DOHH2 (cell line): ENCODE data around the gene RASA4B.
"Not testable (repeated sequence)": the region's sequence is repeated elsewhere in the genome, so short reads cannot be mapped to it uniquely, and the experiment has no call there.

Source experiments
- H3F3A ChIP-seq: fragments of 200-600 bp; sonication (generic), shearing (Covaris generic); 2 replicates; pipeline ENCODE4 v1.6.0; 2016; ENCODE audit warnings: antibody characterized with exemption, mild to moderate bottlenecking; ENCODE audit not compliant: control insufficient read depth, insufficient read depth
- H3K27ac ChIP-seq: fragments of 200-600 bp; sonication (generic); 2 replicates; pipeline ENCODE4 v1.5.1; 2014; ENCODE audit warnings: low read depth, mild to moderate bottlenecking, low read length, moderate library complexity
- H3K27me3 ChIP-seq: fragments of 200-600 bp; sonication (generic); 2 replicates; pipeline ENCODE4 v1.6.1; 2014; ENCODE audit warnings: mild to moderate bottlenecking, low read length, mixed read lengths; ENCODE audit not compliant: control insufficient read depth
- H3K36me3 ChIP-seq: fragments of 200-600 bp; sonication (generic); 2 replicates; pipeline ENCODE4 v1.6.1; 2014; ENCODE audit warnings: mild to moderate bottlenecking, low read length, moderate library complexity, mixed read lengths; ENCODE audit not compliant: control insufficient read depth
- H3K4me1 ChIP-seq: fragments of 200-600 bp; sonication (generic); 2 replicates; pipeline ENCODE4 v1.6.1; 2014; ENCODE audit warnings: mild to moderate bottlenecking, low read length, mixed read lengths; ENCODE audit not compliant: control insufficient read depth
- H3K4me2 ChIP-seq: fragments of 200-600 bp; sonication (generic); 2 replicates; pipeline ENCODE4 v1.6.0; 2014; ENCODE audit warnings: mild to moderate bottlenecking, low read length, moderate library complexity
- H3K4me3 ChIP-seq: fragments of 200-600 bp; sonication (generic); 2 replicates; pipeline ENCODE4 v1.5.1; 2014; ENCODE audit warnings: mild to moderate bottlenecking, low read length, mixed read lengths
- H3K79me2 ChIP-seq: fragments of 200-600 bp; sonication (generic); 2 replicates; pipeline ENCODE4 v1.6.1; 2014; ENCODE audit warnings: mild to moderate bottlenecking, low read length, mixed read lengths; ENCODE audit not compliant: control insufficient read depth
- H3K9me2 ChIP-seq: fragments of 200-600 bp; sonication (generic); replicated peaks from 2 replicates; pipeline ENCODE4 v1.6.1; 2014; ENCODE audit warnings: mild to moderate bottlenecking, low read length, mixed read lengths; ENCODE audit not compliant: control insufficient read depth
- H3K9me3 ChIP-seq: fragments of 200-600 bp; sonication (generic); 2 replicates; pipeline ENCODE4 v1.6.1; 2014; ENCODE audit warnings: antibody characterized with exemption, low read length, mixed read lengths; ENCODE audit not compliant: control insufficient read depth, insufficient read depth
- H4K20me1 ChIP-seq: fragments of 200-600 bp; sonication (generic); 2 replicates; pipeline ENCODE4 v1.6.0; 2014; ENCODE audit warnings: low read depth, mild to moderate bottlenecking, antibody characterized with exemption, low read length, moderate library complexity; ENCODE audit not compliant: control insufficient read depth, insufficient read depth

Gene RASA4B

DNA sequence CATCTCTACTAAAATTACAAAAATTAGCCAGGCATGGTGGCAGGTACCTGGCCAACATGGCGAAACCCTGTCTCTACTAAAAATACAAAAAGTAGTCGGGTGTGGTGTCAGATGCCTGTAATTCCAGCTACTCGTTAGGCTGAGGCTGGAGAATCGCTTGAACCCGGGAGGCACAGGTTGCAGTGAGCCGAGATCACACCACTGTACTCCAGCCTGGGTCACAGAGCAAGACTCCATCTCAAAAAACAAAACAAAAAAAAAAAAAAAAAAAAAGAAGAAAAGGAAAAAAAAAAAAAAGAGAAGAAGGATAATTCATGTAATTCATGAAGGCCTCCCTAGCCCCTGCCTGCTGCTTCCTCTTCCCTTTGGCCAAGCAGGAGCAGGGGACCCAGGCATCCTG is 23.0 kb upstream of the RASA4B start:
- not testable (repeated sequence) for H3K4me3 ChIP-seq, H3K36me3 ChIP-seq, H4K20me1 ChIP-seq, H3K4me2 ChIP-seq, H3K27ac ChIP-seq, H3K79me2 ChIP-seq, H3F3A ChIP-seq, H3K4me1 ChIP-seq, H3K27me3 ChIP-seq, H3K9me3 ChIP-seq, H3K9me2 ChIP-seq

DNA sequence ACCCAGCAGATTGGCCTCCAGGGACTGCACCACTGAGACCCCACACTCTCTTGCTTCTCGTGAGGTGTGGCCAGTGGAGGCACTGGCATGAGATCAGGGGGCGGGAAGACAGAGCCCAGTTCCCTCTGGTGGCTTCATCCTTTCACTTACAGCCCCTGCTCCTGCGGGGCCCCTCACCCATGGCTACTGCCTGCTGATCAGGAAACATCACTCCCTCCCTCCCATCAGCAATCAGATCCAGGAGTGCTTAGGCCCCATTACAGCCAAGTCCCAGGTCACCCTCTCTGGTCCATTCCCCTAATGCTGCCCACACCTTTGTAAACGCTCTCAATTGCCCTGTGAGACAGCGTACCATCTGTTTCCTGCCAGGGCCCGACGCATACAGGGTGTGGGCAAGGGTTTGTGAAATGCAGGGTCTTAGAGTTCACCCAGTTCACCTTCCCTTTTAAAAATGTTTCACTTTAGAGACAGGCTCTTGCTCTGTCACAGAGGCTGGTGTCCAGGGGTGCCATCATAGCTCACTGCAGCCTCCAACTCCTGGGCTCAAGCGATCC is 17.6 kb upstream of the RASA4B start:
- not testable (repeated sequence) for H3K4me2 ChIP-seq, H3K9me2 ChIP-seq, H3F3A ChIP-seq, H3K9me3 ChIP-seq, H4K20me1 ChIP-seq, H3K4me3 ChIP-seq, H3K27me3 ChIP-seq, H3K27ac ChIP-seq, H3K36me3 ChIP-seq, H3K79me2 ChIP-seq, H3K4me1 ChIP-seq

DNA sequence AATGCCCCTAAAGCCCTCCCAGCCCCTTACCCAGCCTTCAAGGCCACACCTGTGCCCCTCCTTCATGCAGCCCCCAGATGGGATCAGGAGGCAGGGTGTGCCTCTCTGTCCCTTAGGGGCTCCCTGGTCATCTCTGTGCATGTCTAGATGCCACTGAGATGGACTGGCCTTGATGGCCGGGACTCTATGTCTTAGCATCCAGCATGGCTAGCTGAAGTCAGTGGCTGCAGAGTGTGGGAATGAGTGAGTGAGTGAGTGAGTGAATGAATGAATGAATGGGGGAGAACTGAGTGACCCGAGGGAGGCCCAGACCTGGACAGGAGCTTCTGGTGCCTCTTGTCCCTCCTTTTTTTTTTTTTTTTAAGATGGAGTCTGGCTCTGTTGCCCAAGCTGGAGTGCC is 14.6 kb upstream of the RASA4B start:
- H3F3A ChIP-seq, H3K27me3 ChIP-seq, H3K4me2 ChIP-seq, H3K79me2 ChIP-seq, H4K20me1 ChIP-seq, H3K4me1 ChIP-seq, H3K9me3 ChIP-seq, H3K36me3 ChIP-seq, H3K27ac ChIP-seq, H3K4me3 ChIP-seq, H3K9me2 ChIP-seq: not testable (repeated sequence)

DNA sequence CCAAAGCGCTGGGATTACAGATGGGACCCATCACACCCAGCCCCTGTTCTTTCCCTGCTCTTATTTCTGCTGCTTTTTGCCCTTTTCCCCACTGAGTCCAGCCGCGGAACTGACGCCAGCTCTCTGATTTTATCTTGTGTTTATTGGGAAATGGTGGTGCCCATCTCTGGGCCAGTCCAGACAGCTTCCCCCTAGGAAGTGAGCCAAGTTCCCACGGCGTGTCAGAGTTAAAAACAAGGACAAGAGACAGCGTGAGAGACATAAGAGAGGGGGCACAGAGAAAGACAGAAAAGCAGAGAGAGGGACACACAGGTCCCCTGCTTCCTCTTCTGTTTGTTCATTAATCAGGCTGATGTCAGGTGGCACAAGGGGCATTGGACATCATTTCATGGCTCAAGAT is 14.0 kb upstream of the RASA4B start:
- not testable (repeated sequence) for H3K36me3 ChIP-seq, H4K20me1 ChIP-seq, H3K4me1 ChIP-seq, H3K4me2 ChIP-seq, H3K4me3 ChIP-seq, H3K9me2 ChIP-seq, H3K27me3 ChIP-seq, H3K79me2 ChIP-seq, H3K9me3 ChIP-seq, H3K27ac ChIP-seq, H3F3A ChIP-seq

DNA sequence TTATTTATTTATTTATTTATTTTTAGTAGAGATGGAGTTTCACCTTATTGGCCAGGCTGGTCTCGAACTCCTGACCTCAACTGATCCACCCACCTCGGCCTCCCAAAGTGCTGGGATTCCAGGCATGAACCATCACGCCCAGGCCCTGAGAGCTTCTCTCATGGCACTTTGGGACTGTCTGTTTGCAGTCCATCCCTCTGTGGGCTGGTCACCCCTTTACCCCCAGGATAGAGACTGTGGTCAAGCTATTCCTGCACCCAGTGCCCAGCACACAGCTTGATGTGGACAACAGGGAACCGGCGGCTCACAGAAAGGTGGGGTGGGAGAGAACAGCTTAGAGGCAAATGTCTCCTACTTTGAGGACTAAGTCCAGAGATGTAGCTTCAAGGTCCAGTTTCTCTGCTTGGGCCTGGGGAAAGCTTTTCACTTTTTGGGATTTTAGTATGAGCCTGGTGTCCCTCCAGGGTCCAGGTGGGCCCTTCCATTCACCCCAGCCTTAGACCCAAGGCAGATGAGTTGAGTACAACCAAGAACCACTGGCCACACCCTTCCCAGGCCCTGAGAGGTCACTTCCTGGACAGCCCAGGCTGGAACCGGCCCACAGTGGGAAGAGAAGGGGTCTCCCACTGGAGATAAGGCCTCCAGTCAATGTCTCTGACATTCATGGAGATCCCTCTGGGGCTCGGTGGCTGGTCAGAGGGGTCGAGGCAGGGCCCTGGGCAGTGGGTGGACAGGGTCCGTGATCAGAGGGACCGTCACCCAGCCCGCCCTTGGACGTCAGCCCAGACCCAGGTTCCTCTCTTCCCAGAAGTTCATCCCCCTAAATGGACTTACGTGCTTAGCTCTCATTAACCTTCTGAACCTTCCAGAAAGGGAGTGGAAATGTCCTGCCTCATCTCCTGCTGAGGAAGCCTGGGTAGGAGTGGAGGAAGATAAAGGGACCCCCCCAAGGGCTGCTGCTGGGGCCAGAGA is 10.5 kb upstream of the RASA4B start:
- not testable (repeated sequence) for H4K20me1 ChIP-seq, H3K4me1 ChIP-seq, H3K9me3 ChIP-seq, H3K4me3 ChIP-seq, H3F3A ChIP-seq, H3K79me2 ChIP-seq, H3K36me3 ChIP-seq, H3K9me2 ChIP-seq, H3K4me2 ChIP-seq, H3K27me3 ChIP-seq, H3K27ac ChIP-seq

DNA sequence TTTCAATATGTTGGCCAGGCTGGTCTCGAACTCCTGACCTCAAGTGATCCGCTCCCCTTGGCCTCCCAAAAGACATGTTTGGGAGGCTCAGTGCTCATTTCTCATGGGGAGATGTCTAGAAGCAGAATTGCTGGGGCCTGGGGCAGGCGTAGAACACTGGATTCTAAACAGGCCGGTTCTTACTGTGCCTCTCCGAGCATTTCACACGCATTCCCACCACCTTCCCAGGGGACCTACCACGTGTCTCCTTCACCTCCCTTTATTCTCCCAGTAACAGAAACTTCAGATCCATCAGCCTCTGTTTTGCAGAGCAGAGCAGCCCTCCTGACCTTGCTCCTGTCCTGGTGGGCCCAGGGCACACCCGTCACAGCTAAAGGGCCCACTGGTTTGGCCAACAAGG is 9.6 kb upstream of the RASA4B start:
- not testable (repeated sequence) for H3K9me3 ChIP-seq, H4K20me1 ChIP-seq, H3K9me2 ChIP-seq, H3K36me3 ChIP-seq, H3K4me3 ChIP-seq, H3K4me1 ChIP-seq, H3F3A ChIP-seq, H3K79me2 ChIP-seq, H3K27ac ChIP-seq, H3K27me3 ChIP-seq, H3K4me2 ChIP-seq

DNA sequence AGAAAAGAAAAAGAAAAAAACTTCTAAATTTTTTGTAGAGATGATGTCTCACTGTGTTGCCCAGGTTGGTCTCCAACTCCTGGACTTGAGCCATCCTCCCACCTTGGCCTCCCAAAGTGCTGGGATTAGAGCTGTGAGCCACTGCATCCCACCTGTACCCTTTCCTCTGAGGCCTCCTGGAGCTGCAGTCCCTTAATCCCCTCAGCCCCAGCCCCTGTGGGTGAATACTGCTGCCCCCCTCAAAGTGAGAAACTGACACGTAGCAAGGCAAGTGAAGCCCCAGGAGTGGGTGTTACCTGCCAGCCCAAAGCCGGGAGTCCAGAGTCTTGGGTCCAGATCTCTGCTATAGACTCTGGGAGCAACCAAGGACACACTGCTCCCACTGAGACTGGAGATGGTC is 7.2 kb upstream of the RASA4B start:
- H3K9me2 ChIP-seq, H3K79me2 ChIP-seq, H3K4me2 ChIP-seq, H3K9me3 ChIP-seq, H3K27ac ChIP-seq, H3K27me3 ChIP-seq, H4K20me1 ChIP-seq, H3K4me1 ChIP-seq, H3K36me3 ChIP-seq, H3K4me3 ChIP-seq, H3F3A ChIP-seq: not testable (repeated sequence)

DNA sequence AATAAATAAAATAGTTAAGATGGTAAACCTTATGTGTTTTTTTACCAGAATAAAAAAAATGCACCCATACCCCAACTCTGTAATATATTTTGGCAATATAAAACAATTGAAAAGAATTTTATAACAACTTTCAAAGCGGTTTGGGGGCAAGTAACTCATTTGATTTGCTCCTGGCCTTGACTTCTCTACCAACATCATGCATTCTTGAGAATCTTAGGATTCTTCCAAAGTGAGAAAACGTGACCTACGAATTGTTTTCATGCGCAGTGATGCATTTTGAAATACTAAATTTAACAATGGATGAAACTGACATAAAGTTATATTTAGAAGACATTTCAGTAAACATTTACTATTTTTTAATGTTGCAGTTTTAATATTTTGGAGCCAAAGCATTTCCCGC is 3.2 kb upstream of the RASA4B start:
- H3F3A ChIP-seq, H4K20me1 ChIP-seq, H3K27me3 ChIP-seq, H3K79me2 ChIP-seq, H3K9me2 ChIP-seq, H3K9me3 ChIP-seq, H3K4me1 ChIP-seq, H3K27ac ChIP-seq, H3K36me3 ChIP-seq, H3K4me3 ChIP-seq, H3K4me2 ChIP-seq: not testable (repeated sequence)
